ENCODE measurements around the gene AKT3. TPM values are rescaled to one million over a fixed set of nuclear protein-coding genes. Genes with fewer than 3 reads are reported as not detected.

Gene AKT3
- total RNA-seq, 2 experiments from 2014 or later = 80.4 to 88.5 TPM

GRCh38 chr1:243495442-243496186 lies 354.4 kb downstream of the AKT3 start:
- CTCF ChIA-PET = no interaction called here
- Mint-ChIP-seq H3K4me1 (ENCODE audit: low read depth) (no peaks in the 10 kb centered on the region), H3K27ac (no peak overlapping the region), H3K27me3 (no peaks in the 10 kb centered on the region), H3K9me3 (no peaks in the 10 kb centered on the region), H3K36me3 (ENCODE audit: low read depth) (peaks cover 22% of the 10 kb centered on the region), H3K4me3 (no peak overlapping the region)
- Histone ChIP-seq H3K27ac (ENCODE audit: low read depth in 1 of 2, low read length in 2 of 2) (no peak overlapping the region), H3K4me1 (ENCODE audit: insufficient read depth, low read length) (peaks cover 6% of the 10 kb centered on the region), H3K36me3 (ENCODE audit: insufficient read depth, low read length) (no peaks in the 10 kb centered on the region), H3K27me3 (ENCODE audit: control insufficient read depth in 1 of 2, insufficient read depth in 2 of 2, low read length in 2 of 2) (no peaks in the 10 kb centered on the region), H3K4me3 (ENCODE audit: low read length) (no peak overlapping the region), H3K9me3 (ENCODE audit: control insufficient read depth in 1 of 2, insufficient read depth in 1 of 2, low read length in 2 of 2) (peaks cover 0 to 12% of the 10 kb centered on the region in 2 experiments)
- TF ChIP-seq CTCF (IDR thresholded peaks at IDR 0.05) = no peak
- POLR2A ChIA-PET = interaction anchor here (1.5 kb wide), 1 partner anchor 11 kb away, joined by 3 read pairs; no protein-coding TSS in a partner anchor
- intact Hi-C loops (cut with DNase I, micrococcal nuclease) = no loop called here
- ATAC-seq (ENCODE audit: poor library complexity) (no peak), DNase-seq (peak in 2 of 14 experiments; percentile 23 to 26)

- Mint-ChIP-seq H3K4me1 (ENCODE audit: low read depth) (no peaks in the 10 kb centered on the region), H3K4me3 (no peak overlapping the region), H3K27ac (no peak overlapping the region), H3K9me3 (no peaks in the 10 kb centered on the region), H3K27me3 (no peaks in the 10 kb centered on the region), H3K36me3 (ENCODE audit: low read depth) (peaks cover 17% of the 10 kb centered on the region)
- intact Hi-C loops (cut with DNase I, micrococcal nuclease) = no loop called here
- no peaks in the 10 kb centered on the region for H3K36me3 ChIP-seq (ENCODE audit: insufficient read depth, low read length)
- ATAC-seq (ENCODE audit: poor library complexity) = no peak
- H3K27ac ChIP-seq (ENCODE audit: low read depth in 1 of 2, low read length in 2 of 2) = no peak overlapping the region
- ChIA-PET CTCF (no interaction called here), POLR2A (interaction anchor here (1.5 kb wide), 1 partner anchor 12 kb away, joined by 3 read pairs; no protein-coding TSS in a partner anchor)
- no peak overlapping the region for H3K4me3 ChIP-seq (ENCODE audit: low read length)
- H3K27me3 ChIP-seq (ENCODE audit: control insufficient read depth in 1 of 2, insufficient read depth in 2 of 2, low read length in 2 of 2) = no peaks in the 10 kb centered on the region
- DNase-seq = peak in 1 of 14 experiments; percentile 24
- peaks cover 0 to 12% of the 10 kb centered on the region in 2 experiments for H3K9me3 ChIP-seq (ENCODE audit: control insufficient read depth in 1 of 2, insufficient read depth in 1 of 2, low read length in 2 of 2)
- H3K4me1 ChIP-seq (ENCODE audit: insufficient read depth, low read length) = peaks cover 6% of the 10 kb centered on the region
- TF ChIP-seq CTCF (IDR thresholded peaks at IDR 0.05) = no peak
Measured at GRCh38 chr1:243494741-243495431, 355.2 kb downstream of the AKT3 start.

- no peak for TF ChIP-seq CTCF (IDR thresholded peaks at IDR 0.05)
- no peak overlapping the region for H3K27ac Mint-ChIP-seq
- H3K27me3 ChIP-seq (ENCODE audit: control insufficient read depth in 1 of 2, insufficient read depth in 2 of 2, low read length in 2 of 2) = no peaks in the 10 kb centered on the region
Measured at GRCh38 chr1:243493156-243494129, 356.6 kb downstream of the AKT3 start.

More at GRCh38 chr1:243493156-243494129, 356.6 kb downstream of the AKT3 start:
- DNase-seq = no peak
- no peaks in the 10 kb centered on the region for H3K9me3 Mint-ChIP-seq
- Histone ChIP-seq H3K9me3 (ENCODE audit: control insufficient read depth in 1 of 2, insufficient read depth in 1 of 2, low read length in 2 of 2) (peaks cover 0 to 16% of the 10 kb centered on the region in 2 experiments), H3K36me3 (ENCODE audit: insufficient read depth, low read length) (peaks cover 3% of the 10 kb centered on the region), H3K4me3 (ENCODE audit: low read length) (no peak overlapping the region), H3K27ac (ENCODE audit: low read depth in 1 of 2, low read length in 2 of 2) (no peak overlapping the region), H3K4me1 (ENCODE audit: insufficient read depth, low read length) (peaks cover 6% of the 10 kb centered on the region)
- no peak overlapping the region for H3K4me3 Mint-ChIP-seq
- no peak for ATAC-seq (ENCODE audit: poor library complexity)
- POLR2A ChIA-PET = no interaction called here
- no peaks in the 10 kb centered on the region for H3K4me1 Mint-ChIP-seq (ENCODE audit: low read depth)
- peaks cover 15% of the 10 kb centered on the region for H3K36me3 Mint-ChIP-seq (ENCODE audit: low read depth)
- H3K27me3 Mint-ChIP-seq = no peaks in the 10 kb centered on the region
- CTCF ChIA-PET = no interaction called here
- intact Hi-C loops (cut with DNase I, micrococcal nuclease) = no loop called here
